NT2/D1 (cell line): ENCODE data around the gene ADAMTS19.

Source experiments
- DNase-seq: peaks from one replicate; pipeline ENCODE4 v3.0.0-alpha.2; 2011; ENCODE audit warnings: low read depth, low spot score
- H3K27me3 ChIP-seq: 2 replicates; pipeline ENCODE4 v1.6.0; 2011; ENCODE audit warnings: mild to moderate bottlenecking; ENCODE audit not compliant: insufficient read length, insufficient read depth
- H3K36me3 ChIP-seq: 2 replicates; pipeline ENCODE4 v1.6.1; 2011; ENCODE audit warnings: mild to moderate bottlenecking, low read length, mixed read lengths; ENCODE audit not compliant: insufficient read depth, insufficient read length
- H3K4me1 ChIP-seq: 2 replicates; pipeline ENCODE4 v1.5.1; 2011; ENCODE audit not compliant: insufficient read depth, insufficient read length
- H3K4me3 ChIP-seq: 2 replicates; pipeline ENCODE4 v1.5.1; 2011; ENCODE audit warnings: low read depth; ENCODE audit not compliant: insufficient read length
- H3K9ac ChIP-seq: 2 replicates; pipeline ENCODE4 v1.6.0; 2011; ENCODE audit warnings: low read depth; ENCODE audit not compliant: insufficient read length
- H3K9me3 ChIP-seq: 2 replicates; pipeline ENCODE4 v1.5.1; 2011; ENCODE audit warnings: mild to moderate bottlenecking, low read length; ENCODE audit not compliant: insufficient read depth
- SUZ12 ChIP-seq: IDR thresholded peaks from 2 replicates; pipeline ENCODE4 v1.6.1; 2011; ENCODE audit not compliant: insufficient read length, insufficient read depth; ENCODE audit errors: extremely low read depth
- YY1 ChIP-seq: IDR thresholded peaks from 2 replicates; pipeline ENCODE4 v1.6.1; 2011; ENCODE audit not compliant: insufficient read length, insufficient read depth
- ZNF274 ChIP-seq: IDR thresholded peaks from 2 replicates; pipeline ENCODE4 v1.6.1; 2011; ENCODE audit warnings: mild to moderate bottlenecking, low read depth, low read length

ADAMTS19 gene

DNA sequence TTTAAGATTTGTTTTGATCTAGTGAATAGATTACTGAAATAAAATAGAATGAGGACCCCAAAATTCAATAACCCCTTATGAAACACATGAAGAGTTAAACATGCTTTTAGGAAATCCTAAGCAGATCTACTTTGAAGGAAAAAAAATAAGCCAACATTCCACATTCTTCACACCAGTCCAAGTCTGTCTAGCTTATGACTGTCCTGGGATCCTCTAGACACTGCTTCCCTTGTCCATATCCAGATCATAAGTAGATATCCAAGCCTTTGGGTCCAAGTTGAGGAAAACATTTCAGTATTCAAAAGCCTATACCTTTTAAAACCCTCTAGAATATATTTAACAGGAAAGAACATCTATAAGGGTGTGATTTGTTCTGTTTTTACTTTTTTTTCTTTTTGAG lies 228.9 kb downstream of the ADAMTS19 start:
- Histone ChIP-seq H3K36me3 (no peaks in the 10 kb centered on the region), H3K27me3 (no peaks in the 10 kb centered on the region), H3K4me1 (no peaks in the 10 kb centered on the region), H3K9ac (no peak overlapping the region), H3K9me3 (no peaks in the 10 kb centered on the region), H3K4me3 (no peak overlapping the region)
- no peak for DNase-seq
- TF ChIP-seq SUZ12 (no peak), YY1 (no peak), ZNF274 (no peak)

DNA sequence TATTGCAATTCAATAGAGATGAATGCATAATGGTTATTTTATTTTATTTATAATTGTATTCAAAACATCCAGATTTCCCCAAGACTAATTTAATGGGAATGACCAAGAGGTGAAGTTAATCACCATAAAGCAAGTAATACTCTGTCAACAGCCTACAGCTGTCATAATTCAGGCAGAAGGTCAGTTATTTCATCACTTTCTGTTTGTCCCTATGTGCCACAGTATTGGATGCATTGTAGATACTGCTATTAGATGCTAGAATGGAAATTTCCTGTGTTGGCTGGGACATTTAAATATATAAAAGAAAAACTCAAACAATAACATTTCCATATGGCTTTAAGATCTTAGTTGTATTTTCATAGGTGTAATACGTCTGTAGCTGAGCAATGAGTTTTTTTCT lies 231.1 kb downstream of the ADAMTS19 start:
- Histone ChIP-seq H3K36me3 (no peaks in the 10 kb centered on the region), H3K9me3 (no peaks in the 10 kb centered on the region), H3K27me3 (no peaks in the 10 kb centered on the region), H3K9ac (no peak overlapping the region), H3K4me1 (no peaks in the 10 kb centered on the region), H3K4me3 (no peak overlapping the region)
- no peak for TF ChIP-seq SUZ12
- no peak for TF ChIP-seq ZNF274
- TF ChIP-seq YY1, result no peak
- DNase-seq, result no peak

DNA sequence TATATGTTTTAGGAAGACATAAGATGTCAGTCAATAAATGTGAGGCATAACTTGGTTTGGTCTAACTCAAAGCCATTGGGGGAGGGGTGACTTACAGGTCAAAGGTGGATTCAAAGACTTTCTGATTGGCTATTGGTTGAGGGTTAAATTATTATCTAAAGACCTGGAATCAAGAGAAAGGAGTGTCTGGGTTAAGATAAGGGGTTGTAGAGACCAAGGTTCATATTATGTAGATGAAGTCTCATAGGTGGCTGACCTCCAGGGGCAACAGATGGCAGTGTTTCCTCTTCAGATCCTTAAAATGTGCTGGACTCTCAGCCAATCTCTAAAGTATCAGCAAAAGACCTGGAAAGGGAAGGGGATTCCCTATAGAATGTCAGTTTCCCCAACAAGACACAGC lies 236.5 kb downstream of the ADAMTS19 start:
- DNase-seq, result no peak
- Histone ChIP-seq H3K9me3 (no peaks in the 10 kb centered on the region), H3K4me1 (no peaks in the 10 kb centered on the region), H3K27me3 (no peaks in the 10 kb centered on the region), H3K4me3 (no peak overlapping the region), H3K36me3 (no peaks in the 10 kb centered on the region), H3K9ac (no peak overlapping the region)
- TF ChIP-seq ZNF274, result no peak

DNA sequence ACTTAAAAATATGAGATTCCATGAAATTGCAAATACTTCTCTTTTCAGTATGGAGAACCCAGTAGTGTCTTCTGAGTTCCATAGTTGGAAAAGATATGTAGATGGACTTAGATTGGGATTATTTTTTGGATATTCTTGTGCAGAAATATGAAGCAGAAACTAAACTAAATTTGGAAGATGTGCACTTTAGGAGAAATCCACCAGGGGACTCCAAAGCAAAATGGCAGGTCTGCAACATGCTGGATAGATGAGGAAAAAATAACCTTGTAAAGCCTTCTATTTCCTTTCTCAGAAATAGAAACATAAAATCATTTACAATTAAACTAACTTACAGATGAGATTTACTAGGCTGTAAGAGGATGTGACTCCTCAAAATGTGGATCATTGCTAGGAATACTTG lies 238.6 kb downstream of the ADAMTS19 start:
- no peaks in the 10 kb centered on the region for H3K36me3 ChIP-seq
- DNase-seq, result no peak
- TF ChIP-seq ZNF274 (no peak), SUZ12 (no peak), YY1 (no peak)

DNA sequence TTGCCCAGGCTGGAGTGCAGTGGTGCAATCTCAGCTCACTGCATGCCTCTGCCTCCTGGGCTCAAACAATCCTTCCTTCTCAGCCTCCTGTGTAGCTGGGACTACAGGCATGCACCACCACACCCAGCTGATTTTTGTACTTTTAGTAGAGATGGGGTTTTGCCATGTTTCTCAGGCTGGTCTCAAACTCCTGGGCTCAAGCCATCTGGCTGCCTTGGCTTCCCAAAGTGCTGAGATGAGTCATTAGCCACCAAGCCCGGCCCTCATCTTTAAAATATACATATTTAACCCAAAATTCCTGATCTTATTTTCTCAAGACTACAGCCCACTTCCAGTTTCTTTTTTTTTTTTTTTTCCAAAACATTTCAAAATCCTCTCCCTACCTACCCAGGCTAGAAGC lies 256.1 kb downstream of the ADAMTS19 start:
- Histone ChIP-seq H3K9me3 (no peaks in the 10 kb centered on the region), H3K27me3 (no peaks in the 10 kb centered on the region), H3K9ac (no peak overlapping the region), H3K4me1 (no peaks in the 10 kb centered on the region), H3K36me3 (no peaks in the 10 kb centered on the region), H3K4me3 (no peak overlapping the region)
- no peak for TF ChIP-seq ZNF274
- no peak for TF ChIP-seq SUZ12
- TF ChIP-seq YY1, result no peak
- DNase-seq, result no peak

More for the DNA sequence above, 238.6 kb downstream of the ADAMTS19 start:
- H3K9ac ChIP-seq, result no peak overlapping the region
- H3K4me3 ChIP-seq, result no peak overlapping the region
- no peaks in the 10 kb centered on the region for H3K4me1 ChIP-seq
- H3K9me3 ChIP-seq, result no peaks in the 10 kb centered on the region
- H3K27me3 ChIP-seq, result no peaks in the 10 kb centered on the region

DNA sequence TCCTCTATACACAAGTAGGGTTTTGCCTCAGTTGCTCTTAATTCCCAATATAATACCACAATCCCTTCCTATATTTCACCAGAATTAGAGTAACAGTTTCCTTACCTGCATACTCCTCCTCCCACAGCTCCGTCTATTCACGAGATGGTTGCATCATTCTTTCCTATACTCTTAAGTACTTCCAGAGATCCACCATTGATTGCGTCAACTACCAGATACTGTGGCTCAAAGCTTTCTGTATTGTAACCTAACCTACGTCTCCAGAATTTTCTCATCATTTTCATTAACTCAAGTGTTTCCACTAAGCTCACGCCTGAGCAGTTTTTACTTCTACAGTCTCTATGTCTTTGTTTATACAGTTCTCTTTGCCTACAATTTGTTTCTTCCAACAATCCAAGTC lies 256.6 kb downstream of the ADAMTS19 start:
- no peak for TF ChIP-seq ZNF274
- TF ChIP-seq YY1, result no peak
- TF ChIP-seq SUZ12, result no peak
- H3K27me3 ChIP-seq, result no peaks in the 10 kb centered on the region
- no peak for DNase-seq
- no peaks in the 10 kb centered on the region for H3K9me3 ChIP-seq
- H3K36me3 ChIP-seq, result no peaks in the 10 kb centered on the region
- H3K4me1 ChIP-seq, result no peaks in the 10 kb centered on the region
- no peak overlapping the region for H3K9ac ChIP-seq
- H3K4me3 ChIP-seq, result no peak overlapping the region

DNA sequence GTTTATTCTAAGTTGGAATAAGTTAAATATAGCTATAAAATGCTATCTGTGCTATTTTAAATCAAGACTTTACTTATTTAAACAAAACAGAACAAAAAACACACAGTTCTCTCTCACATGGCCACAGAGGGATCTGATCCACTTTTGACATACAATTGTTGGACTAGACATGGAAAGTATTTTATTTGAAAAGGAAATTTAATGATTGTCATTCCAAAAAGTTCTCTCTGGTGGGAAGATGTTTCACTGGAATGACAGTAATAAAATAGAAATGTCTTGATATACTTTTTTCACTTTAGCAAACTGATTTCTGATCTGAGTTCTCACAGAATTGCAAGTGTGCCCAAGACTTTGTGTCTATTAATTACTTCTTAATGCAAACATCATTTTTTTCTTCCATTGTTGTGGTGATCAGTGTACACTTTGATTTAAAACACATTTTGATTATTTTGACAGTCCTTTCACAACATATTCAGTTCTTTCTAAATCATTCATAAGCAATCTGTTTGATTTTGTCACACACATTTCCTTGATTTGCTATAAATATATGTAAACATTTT lies 257.7 kb downstream of the ADAMTS19 start:
- Histone ChIP-seq H3K4me1 (no peaks in the 10 kb centered on the region), H3K9me3 (no peaks in the 10 kb centered on the region), H3K27me3 (no peaks in the 10 kb centered on the region), H3K4me3 (no peak overlapping the region), H3K36me3 (no peaks in the 10 kb centered on the region), H3K9ac (no peak overlapping the region)
- TF ChIP-seq YY1 (no peak), ZNF274 (no peak), SUZ12 (no peak)
- no peak for DNase-seq
